Neural progenitor cell (in vitro differentiated cells): ENCODE data around the gene CALY.

Source experiments
- EZH2 ChIP-seq: fragments of 200-600 bp; sonication (generic); IDR thresholded peaks from 2 replicates; pipeline ENCODE4 v1.6.1; 2017; ENCODE audit warnings: antibody characterized with exemption, mild to moderate bottlenecking, moderate library complexity
- EZH2phosphoT487 ChIP-seq: fragments of 200-600 bp; sonication (generic); IDR thresholded peaks from 2 replicates; pipeline ENCODE4 v1.6.1; 2017; ENCODE audit warnings: antibody characterized with exemption
- TF ChIP-seq, protein P1 (sequence below): fragments of 200-600 bp; sonication (generic); IDR thresholded peaks from 2 replicates; pipeline ENCODE4 v1.5.1; 2017; ENCODE audit warnings: antibody characterized with exemption, mild to moderate bottlenecking

DNA sequence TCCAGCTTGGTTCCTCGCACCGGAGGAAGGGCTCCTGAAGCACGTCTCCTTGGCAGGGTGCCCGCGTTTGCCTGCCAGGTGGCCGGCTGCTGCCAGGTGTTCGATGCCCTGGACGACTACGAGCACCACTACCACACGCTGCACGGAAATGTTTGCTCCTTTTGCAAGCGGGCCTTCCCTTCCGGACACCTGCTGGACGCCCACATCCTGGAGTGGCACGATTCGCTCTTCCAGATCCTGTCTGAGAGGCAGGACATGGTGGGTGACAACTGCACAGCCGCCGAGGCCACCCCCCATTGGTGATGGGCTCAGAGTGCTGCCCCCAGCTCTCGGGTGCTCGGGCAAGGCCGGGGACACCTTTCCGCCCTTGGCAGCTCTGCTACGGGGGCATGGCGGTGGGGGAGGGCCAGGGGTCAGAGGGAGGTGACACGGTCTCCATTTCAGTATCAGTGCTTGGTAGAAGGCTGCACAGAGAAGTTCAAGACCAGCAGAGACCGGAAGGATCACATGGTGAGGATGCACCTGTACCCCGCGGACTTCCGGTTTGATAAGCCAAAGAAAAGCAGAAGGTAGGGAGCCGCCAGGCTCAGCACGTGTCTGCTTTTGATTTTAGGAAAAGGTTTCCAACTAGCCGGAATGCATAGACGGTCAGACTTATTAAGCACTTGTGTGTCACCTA lies 26.8 kb downstream of the CALY start:
- TF ChIP-seq EZH2 (no peak), EZH2phosphoT487 (no peak)
- TF ChIP-seq, protein P1, sequence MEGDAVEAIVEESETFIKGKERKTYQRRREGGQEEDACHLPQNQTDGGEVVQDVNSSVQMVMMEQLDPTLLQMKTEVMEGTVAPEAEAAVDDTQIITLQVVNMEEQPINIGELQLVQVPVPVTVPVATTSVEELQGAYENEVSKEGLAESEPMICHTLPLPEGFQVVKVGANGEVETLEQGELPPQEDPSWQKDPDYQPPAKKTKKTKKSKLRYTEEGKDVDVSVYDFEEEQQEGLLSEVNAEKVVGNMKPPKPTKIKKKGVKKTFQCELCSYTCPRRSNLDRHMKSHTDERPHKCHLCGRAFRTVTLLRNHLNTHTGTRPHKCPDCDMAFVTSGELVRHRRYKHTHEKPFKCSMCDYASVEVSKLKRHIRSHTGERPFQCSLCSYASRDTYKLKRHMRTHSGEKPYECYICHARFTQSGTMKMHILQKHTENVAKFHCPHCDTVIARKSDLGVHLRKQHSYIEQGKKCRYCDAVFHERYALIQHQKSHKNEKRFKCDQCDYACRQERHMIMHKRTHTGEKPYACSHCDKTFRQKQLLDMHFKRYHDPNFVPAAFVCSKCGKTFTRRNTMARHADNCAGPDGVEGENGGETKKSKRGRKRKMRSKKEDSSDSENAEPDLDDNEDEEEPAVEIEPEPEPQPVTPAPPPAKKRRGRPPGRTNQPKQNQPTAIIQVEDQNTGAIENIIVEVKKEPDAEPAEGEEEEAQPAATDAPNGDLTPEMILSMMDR = no peak
